C1 segment of cervical spinal cord (tissue), 14 donors: ENCODE measurements around the gene SPSB4.
A peak's percentile ranks its signal among the peaks of the same experiment; 100 is the strongest.

Experiments
- DNase-seq, 14 donors: peaks; one replicate each; lab custom pipeline; 2025; lab: John Stamatoyannopoulos, UW

The SPSB4 gene

GRCh38 chr3:141150081-141150830, 99.1 kb downstream of the SPSB4 start:
- no peak for DNase-seq

- DNase-seq, result no peak
Measured at GRCh38 chr3:141150931-141151330, 99.8 kb downstream of the SPSB4 start.

- no peak for DNase-seq
Measured at GRCh38 chr3:141151439-141151838, 100.3 kb downstream of the SPSB4 start.

- no peak for DNase-seq
Measured at GRCh38 chr3:141152130-141152529, 101.0 kb downstream of the SPSB4 start.

- DNase-seq, result peak in 1 of 14 donors; percentile 3
Measured at GRCh38 chr3:141152801-141153678, 101.9 kb downstream of the SPSB4 start.

- no peak for DNase-seq
Measured at GRCh38 chr3:141153679-141153966, 102.5 kb downstream of the SPSB4 start.

GRCh38 chr3:141164852-141165251, 113.7 kb downstream of the SPSB4 start:
- DNase-seq, result no peak

- no peak for DNase-seq
Measured at GRCh38 chr3:141167681-141168080, 116.5 kb downstream of the SPSB4 start.

- no peak for DNase-seq
Measured at GRCh38 chr3:141170678-141171295, 119.6 kb downstream of the SPSB4 start.

GRCh38 chr3:141174674-141175073, 123.5 kb downstream of the SPSB4 start:
- DNase-seq, result no peak

- DNase-seq, result no peak
Measured at GRCh38 chr3:141176775-141177174, 125.6 kb downstream of the SPSB4 start.

- DNase-seq, result no peak
Measured at GRCh38 chr3:141178026-141178425, 126.9 kb downstream of the SPSB4 start.

GRCh38 chr3:141178551-141178950, 127.4 kb downstream of the SPSB4 start:
- DNase-seq, result no peak

- no peak for DNase-seq
Measured at GRCh38 chr3:141179983-141180382, 128.8 kb downstream of the SPSB4 start.

- DNase-seq, result no peak
Measured at GRCh38 chr3:141181196-141181595, 130.0 kb downstream of the SPSB4 start.

GRCh38 chr3:141181819-141182218, 130.7 kb downstream of the SPSB4 start:
- DNase-seq, result no peak

- no peak for DNase-seq
Measured at GRCh38 chr3:141183606-141184005, 132.5 kb downstream of the SPSB4 start.

GRCh38 chr3:141184430-141184829, 133.3 kb downstream of the SPSB4 start:
- no peak for DNase-seq

GRCh38 chr3:141191097-141191749, 140.1 kb downstream of the SPSB4 start:
- DNase-seq, result no peak

GRCh38 chr3:141192345-141192744, 141.2 kb downstream of the SPSB4 start:
- DNase-seq, result peak; percentile 30 to 97 (median 89)

- no peak for DNase-seq
Measured at GRCh38 chr3:141193066-141193830, 142.1 kb downstream of the SPSB4 start.
